RPMI7951 (cell line): Measurements from ENCODE around the gene EMID1. TPM values are rescaled to one million over a fixed set of nuclear protein-coding genes. Genes with fewer than 3 reads are reported as not detected.

Experiments used
- total RNA-seq: library from RNA; depleted of rRNA; stranded (reverse); fragments of >200 nt; shearing (Covaris generic); gene quantifications from 2 replicates; pipeline ENCODE4 v1.2.3, GENCODE V29; 2014; rRNA removed

The EMID1 gene
- total RNA-seq, 1 experiment from 2014 or later, result not detected

Other genes starting within 250 kb of the EMID1 start
- not detected in 2 replicates for gene C22orf31, start 144.1 kb upstream of the EMID1 start, total RNA-seq
- gene KREMEN1, start 132.9 kb upstream of the EMID1 start, total RNA-seq, result 6.1 and 6.2 TPM in 2 replicates
- gene RHBDD3, start 62.1 kb downstream of the EMID1 start, total RNA-seq, result 10.5 and 12.3 TPM in 2 replicates
- gene EWSR1, start 62.4 kb downstream of the EMID1 start, total RNA-seq, result 127 and 233 TPM in 2 replicates
- 10.9 and 17.1 TPM in 2 replicates for gene GAS2L1, start 100.8 kb downstream of the EMID1 start, total RNA-seq
- 0.24 TPM in 1 of 2 replicates, not detected in the other for gene RASL10A, start 109.8 kb downstream of the EMID1 start, total RNA-seq
- gene AP1B1, start 182.7 kb downstream of the EMID1 start, total RNA-seq, result 40.3 and 48.8 TPM in 2 replicates
- gene RFPL1, start 232.7 kb downstream of the EMID1 start, total RNA-seq, result not detected in 2 replicates